IMR-90 (cell line): Measurements from ENCODE around the gene IMPDH1.

Experiments
- BHLHE40 ChIP-seq: fragments of 150-350 bp; IDR thresholded peaks from 2 replicates; pipeline ENCODE4 v1.6.1; 2016; ENCODE audit warnings: mild to moderate bottlenecking, low read depth, low read length
- CHD1 ChIP-seq: IDR thresholded peaks from 2 replicates; pipeline ENCODE4 v1.6.1; 2012; ENCODE audit warnings: low read depth, low read length, improper control_type of control experiment
- ELK1 ChIP-seq: fragments of 150-350 bp; IDR thresholded peaks from 2 replicates; pipeline ENCODE4 v1.6.1; 2016; ENCODE audit warnings: low read depth, mild to moderate bottlenecking, low read length, moderate library complexity, borderline replicate concordance
- MXI1 ChIP-seq: IDR thresholded peaks from 2 replicates; pipeline ENCODE4 v1.6.1; 2012; ENCODE audit warnings: low read depth, mild to moderate bottlenecking, low read length, moderate library complexity, borderline replicate concordance
- NFE2L2 ChIP-seq: fragments of 150-350 bp; IDR thresholded peaks from 2 replicates; pipeline ENCODE4 v1.6.1; 2016; ENCODE audit warnings: low read depth, mild to moderate bottlenecking, low read length
- POLR2A ChIP-seq: IDR thresholded peaks from 2 replicates; pipeline ENCODE4 v1.6.1; 2012; ENCODE audit warnings: mild to moderate bottlenecking, low read depth, low read length
- RCOR1 ChIP-seq: IDR thresholded peaks from 2 replicates; pipeline ENCODE4 v1.6.1; 2012; ENCODE audit warnings: mild to moderate bottlenecking, low read length, improper control_type of control experiment; ENCODE audit not compliant: insufficient replicate concordance
- SMC3 ChIP-seq: fragments of 150-350 bp; IDR thresholded peaks from 2 replicates; pipeline ENCODE4 v1.6.1; 2016; ENCODE audit warnings: low read depth, mild to moderate bottlenecking, antibody characterized with exemption, low read length, moderate library complexity
- TF ChIP-seq, protein P1 (sequence below): conservative IDR thresholded peaks from 2 replicates; pipeline ENCODE4 v1.5.1; 2012; ENCODE audit warnings: mild to moderate bottlenecking, low read depth, low read length, improper control_type of control experiment
- TF ChIP-seq, protein P2 (sequence below): fragments of 150-350 bp; IDR thresholded peaks from 2 replicates; pipeline ENCODE4 v1.6.1; 2017; ENCODE audit warnings: mild to moderate bottlenecking, antibody characterized with exemption, low read length, low read depth

- TF ChIP-seq, protein P1, sequence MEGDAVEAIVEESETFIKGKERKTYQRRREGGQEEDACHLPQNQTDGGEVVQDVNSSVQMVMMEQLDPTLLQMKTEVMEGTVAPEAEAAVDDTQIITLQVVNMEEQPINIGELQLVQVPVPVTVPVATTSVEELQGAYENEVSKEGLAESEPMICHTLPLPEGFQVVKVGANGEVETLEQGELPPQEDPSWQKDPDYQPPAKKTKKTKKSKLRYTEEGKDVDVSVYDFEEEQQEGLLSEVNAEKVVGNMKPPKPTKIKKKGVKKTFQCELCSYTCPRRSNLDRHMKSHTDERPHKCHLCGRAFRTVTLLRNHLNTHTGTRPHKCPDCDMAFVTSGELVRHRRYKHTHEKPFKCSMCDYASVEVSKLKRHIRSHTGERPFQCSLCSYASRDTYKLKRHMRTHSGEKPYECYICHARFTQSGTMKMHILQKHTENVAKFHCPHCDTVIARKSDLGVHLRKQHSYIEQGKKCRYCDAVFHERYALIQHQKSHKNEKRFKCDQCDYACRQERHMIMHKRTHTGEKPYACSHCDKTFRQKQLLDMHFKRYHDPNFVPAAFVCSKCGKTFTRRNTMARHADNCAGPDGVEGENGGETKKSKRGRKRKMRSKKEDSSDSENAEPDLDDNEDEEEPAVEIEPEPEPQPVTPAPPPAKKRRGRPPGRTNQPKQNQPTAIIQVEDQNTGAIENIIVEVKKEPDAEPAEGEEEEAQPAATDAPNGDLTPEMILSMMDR, result no peak
- TF ChIP-seq POLR2A (no peak), NFE2L2 (no peak), MXI1 (no peak), SMC3 (no peak), RCOR1 (no peak), ELK1 (no peak), CHD1 (no peak), BHLHE40 (no peak)
- TF ChIP-seq, protein P2, sequence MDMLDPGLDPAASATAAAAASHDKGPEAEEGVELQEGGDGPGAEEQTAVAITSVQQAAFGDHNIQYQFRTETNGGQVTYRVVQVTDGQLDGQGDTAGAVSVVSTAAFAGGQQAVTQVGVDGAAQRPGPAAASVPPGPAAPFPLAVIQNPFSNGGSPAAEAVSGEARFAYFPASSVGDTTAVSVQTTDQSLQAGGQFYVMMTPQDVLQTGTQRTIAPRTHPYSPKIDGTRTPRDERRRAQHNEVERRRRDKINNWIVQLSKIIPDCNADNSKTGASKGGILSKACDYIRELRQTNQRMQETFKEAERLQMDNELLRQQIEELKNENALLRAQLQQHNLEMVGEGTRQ, result no peak
Measured at GRCh38 chr7:128402356-128402755, 7.4 kb downstream of the IMPDH1 start.
